HCT116 (cell line): Measurements from ENCODE around the gene DGKE. TPM values are rescaled to one million over a fixed set of nuclear protein-coding genes. Genes with fewer than 3 reads are reported as not detected.

Experiments used
- ATAC-seq: fragments of 200-7000 bp; cut with Tn5 transposase; 2 replicates; pipeline ENCODE4 v1.9.1; 2020; ENCODE audit warnings: mild to moderate bottlenecking, moderate library complexity
- Bru-seq: library from RNA; stranded (reverse); fragments of 400-500 nt; gene quantifications from one replicate; lab custom pipeline; 2021; lab: Mats Ljungman, UMichigan
- BruChase-seq, 2 experiments: library from RNA; stranded (reverse); fragments of 400-500 nt; gene quantifications; one replicate each; lab custom pipeline; 2021; lab: Mats Ljungman, UMichigan
- BruUV-seq: library from RNA; stranded (reverse); fragments of 400-500 nt; replicated peaks from 2 replicates; lab custom pipeline; 2021; lab: Mats Ljungman, UMichigan
- CTCF ChIA-PET: fragments of 300-600 bp; sonication (Branson Sonifier 250); formaldehyde crosslinking; loops from one replicate; lab custom pipeline; 2021; ENCODE audit warnings: antibody characterized with exemption; lab: Charles Lee
- POLR2A ChIA-PET: fragments of 300-600, 350-600 bp; sonication (Branson Sonifier 250); formaldehyde crosslinking; loops from one replicate; lab custom pipeline; 2021; ENCODE audit warnings: antibody characterized with exemption; lab: Charles Lee
- RAD21 ChIA-PET, 2 experiments: fragments of 300-600 bp; sonication (Branson Sonifier 250); formaldehyde crosslinking; loops; one replicate each; lab custom pipeline; 2023; ENCODE audit warnings: low total read pairs in 2 of 2; ENCODE audit not compliant: uncharacterized antibody in 2 of 2, unreplicated experiment in 2 of 2, low non-redundant PET in 1 of 2; lab: Charles Lee
- DNase-seq: peaks from one replicate; pipeline ENCODE4 v3.0.0-alpha.2; 2010; ENCODE audit warnings: low read depth, low spot score
- H2AFZ ChIP-seq: fragments of 200-600 bp; shearing (Covaris generic), sonication (generic); 2 replicates; pipeline ENCODE4 v1.6.1; 2017; ENCODE audit warnings: low read depth, mixed run types, mixed read lengths, antibody characterized with exemption, low read length; ENCODE audit not compliant: poor library complexity, severe bottlenecking
- H3K27ac ChIP-seq: 2 replicates; pipeline ENCODE4 v1.5.1; 2012; ENCODE audit warnings: low read depth, low read length
- H3K27me3 ChIP-seq: fragments of 200-600 bp; sonication (generic); 2 replicates; pipeline ENCODE4 v1.6.1; 2016; ENCODE audit warnings: mixed run types, low read length, mixed read lengths; ENCODE audit not compliant: insufficient read depth
- H3K36me3 ChIP-seq, 2 experiments: fragments of 200-500 bp in 1 of 2; fragments of 200-600 bp in 1 of 2; sonication (Bioruptor generic) in 1 of 2; sonication (generic) in 1 of 2; 2 replicates each; pipeline versions ENCODE4 v1.5.1 to v1.6.1; 2014 to 2016; ENCODE audit warnings: low read length in 2 of 2, inconsistent platforms in 1 of 2, mixed read lengths in 1 of 2, mixed run types in 1 of 2; ENCODE audit not compliant: insufficient read depth in 2 of 2, control insufficient read depth in 1 of 2
- H3K4me1 ChIP-seq, 2 experiments: fragments of 200-600 bp in 1 of 2; sonication (generic) in 1 of 2; 2 replicates each; pipeline versions ENCODE4 v1.5.1 to v1.6.1; 2012 to 2017; ENCODE audit warnings: low read length in 2 of 2, inconsistent platforms in 1 of 2, mild to moderate bottlenecking in 1 of 2, mixed read lengths in 1 of 2, mixed run types in 1 of 2, moderate library complexity in 1 of 2; ENCODE audit not compliant: insufficient read depth in 2 of 2, control insufficient read depth in 1 of 2
- H3K4me2 ChIP-seq: fragments of 200-600 bp; sonication (generic); 2 replicates; pipeline ENCODE4 v1.6.1; 2017; ENCODE audit warnings: mixed run types, low read length, mixed read lengths
- H3K4me3 ChIP-seq, 2 experiments: fragments of 200-600 bp in 1 of 2; sonication (generic) in 1 of 2; replicated peaks in 1 of 2; 2 replicates each; pipeline ENCODE4 v1.5.1; 2011 to 2016; ENCODE audit warnings: low read length in 2 of 2, control low read depth in 1 of 2, low read depth in 1 of 2, mild to moderate bottlenecking in 1 of 2, mixed read lengths in 1 of 2, mixed run types in 1 of 2
- H3K79me2 ChIP-seq: fragments of 200-600 bp; sonication (generic); 2 replicates; pipeline ENCODE4 v1.6.1; 2017; ENCODE audit warnings: mild to moderate bottlenecking, mixed run types, low read length, moderate library complexity, mixed read lengths; ENCODE audit not compliant: insufficient read depth
- H3K9ac ChIP-seq: fragments of 200-600 bp; sonication (generic); 2 replicates; pipeline ENCODE4 v1.6.1; 2016; ENCODE audit warnings: low read length, mixed read lengths
- H3K9me2 ChIP-seq: fragments of 200-600 bp; sonication (generic), shearing (Covaris generic); 2 replicates; pipeline ENCODE4 v1.6.1; 2017; ENCODE audit warnings: mixed run types, mild to moderate bottlenecking, moderate library complexity; ENCODE audit not compliant: insufficient read depth
- H3K9me3 ChIP-seq, 2 experiments: fragments of 200-500 bp in 1 of 2; fragments of 200-600 bp in 1 of 2; sonication (Bioruptor generic) in 1 of 2; sonication (generic) in 1 of 2; 2 replicates each; pipeline ENCODE4 v1.6.1; 2014 to 2017; ENCODE audit warnings: low read length in 2 of 2, mixed read lengths in 2 of 2, inconsistent platforms in 1 of 2, low read depth in 1 of 2, mild to moderate bottlenecking in 1 of 2, mixed run types in 1 of 2, moderate library complexity in 1 of 2; ENCODE audit not compliant: control insufficient read depth in 1 of 2, insufficient read depth in 1 of 2
- H4K20me1 ChIP-seq: fragments of 200-600 bp; sonication (generic), shearing (Covaris generic); 2 replicates; pipeline ENCODE4 v1.6.1; 2017; ENCODE audit warnings: mixed run types, mild to moderate bottlenecking, moderate library complexity; ENCODE audit not compliant: insufficient read depth
- CEBPB ChIP-seq: IDR thresholded peaks from 2 replicates; pipeline ENCODE4 v1.6.1; 2012; ENCODE audit warnings: low read depth
- POLR2AphosphoS5 ChIP-seq: IDR thresholded peaks from 2 replicates; pipeline ENCODE4 v1.6.1; 2011; ENCODE audit warnings: mild to moderate bottlenecking, low read depth, low read length, moderate library complexity
- SP1 ChIP-seq: IDR thresholded peaks from 2 replicates; pipeline ENCODE4 v1.6.1; 2012; ENCODE audit warnings: low read depth
- SRF ChIP-seq: IDR thresholded peaks from 2 replicates; pipeline ENCODE4 v1.6.1; 2012; ENCODE audit warnings: low read depth
- ZFX ChIP-seq: fragments of 450-650 bp; IDR thresholded peaks from 2 replicates; pipeline ENCODE4 v1.6.1; 2017
- intact Hi-C: fragments of 100-400 bp; cut with micrococcal nuclease; formaldehyde crosslinking; loops from 2 replicates; pipeline ENCODE4 v1.10.0; 2022
- long read RNA-seq: library from polyadenylated mRNA; unstranded; transcript quantifications from one replicate; pipeline ENCODE4 v2.0.0, GENCODE V29; 2021; ENCODE audit not compliant: unreplicated experiment
- polyA plus RNA-seq: library from polyadenylated mRNA; unstranded; fragments of >200 nt; gene quantifications from 2 replicates; pipeline ENCODE4 v1.2.1, GENCODE V29; 2012; ENCODE audit warnings: missing spikeins
- total RNA-seq: library from RNA; stranded (reverse); gene quantifications from one replicate; pipeline ENCODE4 v1.2.1, GENCODE V29; 2021; ENCODE audit not compliant: unreplicated experiment
- TF ChIP-seq, protein P1 (sequence below): IDR thresholded peaks from 2 replicates; pipeline ENCODE4 v1.6.1; 2012
- TF ChIP-seq, protein P2 (sequence below): IDR thresholded peaks from 2 replicates; pipeline ENCODE4 v1.6.1; 2012

The DGKE gene
- total RNA-seq (5.2 TPM), Bru-seq, nascent RNA (percentile 53 among the genes with signal in this experiment), BruChase-seq, experiment 1, labeled RNA remaining after a 6-hour chase (percentile 71 among the genes with signal in this experiment), BruChase-seq, experiment 2, labeled RNA remaining after a 2-hour chase (percentile 57 among the genes with signal in this experiment)
- 0.86 and 0.95 TPM in 2 replicates for polyA plus RNA-seq
- long read RNA-seq, full-length matches to known transcripts: 4 of 8 reads
- long read RNA-seq, partial matches to known transcripts: 1 of 8 reads
- long read RNA-seq, other reads (novel, unspliced or antisense): 3 of 8 reads

DNA sequence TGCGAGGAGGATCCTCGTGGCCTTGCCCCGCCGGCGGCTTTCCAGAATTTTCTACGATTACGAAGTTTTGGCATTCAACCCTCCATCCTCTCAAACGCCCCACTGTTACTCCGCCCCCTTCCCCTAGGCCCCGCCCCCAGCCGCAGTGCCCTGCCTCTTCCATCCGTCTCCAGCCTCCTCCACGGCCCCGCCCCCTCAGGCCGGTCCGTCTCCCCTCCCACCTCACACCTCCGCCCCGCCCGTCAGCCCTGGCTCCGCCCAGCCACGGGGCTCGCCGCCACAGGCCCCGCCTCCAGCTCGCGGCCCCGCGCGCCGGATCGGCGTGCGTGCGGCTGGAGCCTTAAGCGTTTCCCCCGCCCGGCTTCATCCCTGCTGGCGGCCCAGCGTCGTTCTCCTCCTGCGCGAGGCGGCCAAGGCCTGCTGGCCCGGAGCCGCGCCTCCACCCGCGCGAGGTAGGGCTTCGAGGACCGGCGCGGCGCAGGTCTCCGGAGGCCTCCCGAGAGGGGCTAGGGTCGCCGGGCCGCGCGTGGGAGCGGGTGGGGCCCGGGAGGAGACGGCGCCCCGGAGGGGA, at the start of gene DGKE, which contains the start of gene C17orf67:
Gene DGKE (plus strand): TSS at position 343 of the 571 bp plus-strand sequence. CDS start 645 bp downstream, outside the sequence.
Gene C17orf67 (minus strand): TSS at position 112 of the 571 bp plus-strand sequence. CDS start 18,110 bp downstream, outside the sequence.
- ChIA-PET POLR2A (interaction anchor here (1.0 to 1.4 kb wide), 3 partner anchors 14 to 80 kb away, joined by 3 to 4 read pairs (median 4); partner anchors contain the start of gene TRIM25), CTCF (interaction anchor here (1.8 kb wide), 1 partner anchor 15 kb away, joined by 11 read pairs; no protein-coding TSS in a partner anchor), RAD21 (interaction anchor here in 1 of 2 experiments (0.6 kb wide), 1 partner anchor 240 kb away, joined by 5 read pairs; no protein-coding TSS in a partner anchor)
- H3K4me1 ChIP-seq: peaks cover 9 to 21% of the 10 kb centered on the region in 2 experiments
- peak within 1 kb of the TSS; percentile 65 for H3K9ac ChIP-seq
- intact Hi-C loops: loop anchor here (1.0 to 10.0 kb wide), 2 partner anchors 80 to 251 kb away; partner anchors contain the start of genes AKAP1 and TRIM25
- 0 out of 2 replicates have a peak, but pooled peaks have one; percentile 16 for TF ChIP-seq SP1
- no peak for TF ChIP-seq CEBPB
- TF ChIP-seq, protein P1, sequence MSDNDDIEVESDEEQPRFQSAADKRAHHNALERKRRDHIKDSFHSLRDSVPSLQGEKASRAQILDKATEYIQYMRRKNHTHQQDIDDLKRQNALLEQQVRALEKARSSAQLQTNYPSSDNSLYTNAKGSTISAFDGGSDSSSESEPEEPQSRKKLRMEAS: peak; percentile 91
- TF ChIP-seq POLR2AphosphoS5: peak; percentile 13
- TF ChIP-seq, protein P2, sequence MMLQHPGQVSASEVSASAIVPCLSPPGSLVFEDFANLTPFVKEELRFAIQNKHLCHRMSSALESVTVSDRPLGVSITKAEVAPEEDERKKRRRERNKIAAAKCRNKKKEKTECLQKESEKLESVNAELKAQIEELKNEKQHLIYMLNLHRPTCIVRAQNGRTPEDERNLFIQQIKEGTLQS: no peak
- no peak for TF ChIP-seq SRF
- TF ChIP-seq ZFX: peak; percentile 47; the same call in 1 of the 2 replicates
- no peaks in the 10 kb centered on the region for H3K9me2 ChIP-seq
- no peaks in the 10 kb centered on the region for H3K36me3 ChIP-seq
- H3K27ac ChIP-seq: peak within 1 kb of the TSS; percentile 74
- peak within 1 kb of the TSS; percentile 69 for H2AFZ ChIP-seq
- no peaks in the 10 kb centered on the region for H4K20me1 ChIP-seq
- peak within 1 kb of the TSS; percentile 83 for H3K4me2 ChIP-seq
- no TSS peak for BruUV-seq
- no peaks in the 10 kb centered on the region for H3K9me3 ChIP-seq
- no peaks in the 10 kb centered on the region for H3K27me3 ChIP-seq
- H3K4me3 ChIP-seq: peak within 1 kb of the TSS; percentile 63 to 65
- ATAC-seq (peak; percentile 96), DNase-seq (peak; percentile 88)
- H3K79me2 ChIP-seq: no peaks in the 10 kb centered on the region
